Activated naive CD8-positive, alpha-beta T cell (primary cell): ENCODE measurements around the gene B3GAT3.

Experiments used
- H3K27ac Mint-ChIP-seq: one replicate; pipeline ENCODE4 v1.8.0; 2021; ENCODE audit warnings: mixed read lengths
- H3K27me3 Mint-ChIP-seq: one replicate; pipeline ENCODE4 v1.8.0; 2021; ENCODE audit warnings: mixed read lengths
- H3K36me3 Mint-ChIP-seq: one replicate; pipeline ENCODE4 v1.8.0; 2021; ENCODE audit warnings: mixed read lengths
- H3K4me1 Mint-ChIP-seq: one replicate; pipeline ENCODE4 v1.8.0; 2021; ENCODE audit warnings: low read depth, mixed read lengths
- H3K4me3 Mint-ChIP-seq: one replicate; pipeline ENCODE4 v1.8.0; 2021; ENCODE audit warnings: mild to moderate bottlenecking, mixed read lengths
- H3K9me3 Mint-ChIP-seq: one replicate; pipeline ENCODE4 v1.8.0; 2021; ENCODE audit warnings: low read depth, mixed read lengths

Gene B3GAT3

GRCh38 chr11:62614275-62614674 is 7.5 kb downstream of the B3GAT3 start:
- Mint-ChIP-seq H3K4me1 (peaks cover 41% of the 10 kb centered on the region), H3K4me3 (peak overlapping the region; percentile 74), H3K9me3 (no peaks in the 10 kb centered on the region), H3K27ac (peak overlapping the region; percentile 91), H3K36me3 (peaks cover 2% of the 10 kb centered on the region), H3K27me3 (no peaks in the 10 kb centered on the region)

GRCh38 chr11:62613291-62613778 is 8.5 kb downstream of the B3GAT3 start:
- no peaks in the 10 kb centered on the region for H3K9me3 Mint-ChIP-seq
- peaks cover 44% of the 10 kb centered on the region for H3K4me1 Mint-ChIP-seq
- peaks cover 2% of the 10 kb centered on the region for H3K36me3 Mint-ChIP-seq
- no peaks in the 10 kb centered on the region for H3K27me3 Mint-ChIP-seq
- no peak overlapping the region for H3K27ac Mint-ChIP-seq
- peak overlapping the region; percentile 58 for H3K4me3 Mint-ChIP-seq

- Mint-ChIP-seq H3K36me3 (peaks cover 2% of the 10 kb centered on the region), H3K4me1 (peaks cover 50% of the 10 kb centered on the region), H3K9me3 (no peaks in the 10 kb centered on the region), H3K4me3 (peak within 1 kb of the TSS; percentile 99), H3K27me3 (no peaks in the 10 kb centered on the region), H3K27ac (peak within 1 kb of the TSS; percentile 99)
Measured at GRCh38 chr11:62612366-62613290, 9.2 kb downstream of the B3GAT3 start, which contains the start of the genes EML3 and ROM1. Gene EML3, minus strand, starts transcription at chr11:62612775. Its CDS starts 318 bp downstream, at chr11:62612457. Gene ROM1, plus strand, starts transcription at chr11:62613257. Its CDS starts 25 bp downstream, at chr11:62613282.

GRCh38 chr11:62611705-62612365 is 10.0 kb downstream of the B3GAT3 start:
- peak overlapping the region; percentile 99 for H3K4me3 Mint-ChIP-seq
- H3K27me3 Mint-ChIP-seq, result no peaks in the 10 kb centered on the region
- H3K36me3 Mint-ChIP-seq, result peaks cover 2% of the 10 kb centered on the region
- peak overlapping the region; percentile 99 for H3K27ac Mint-ChIP-seq
- H3K4me1 Mint-ChIP-seq, result peaks cover 53% of the 10 kb centered on the region
- no peaks in the 10 kb centered on the region for H3K9me3 Mint-ChIP-seq

- H3K4me1 Mint-ChIP-seq, result peaks cover 53% of the 10 kb centered on the region
- peaks cover 4% of the 10 kb centered on the region for H3K36me3 Mint-ChIP-seq
- no peaks in the 10 kb centered on the region for H3K9me3 Mint-ChIP-seq
- H3K4me3 Mint-ChIP-seq, result peak overlapping the region; percentile 99
- peak overlapping the region; percentile 99 for H3K27ac Mint-ChIP-seq
- no peaks in the 10 kb centered on the region for H3K27me3 Mint-ChIP-seq
Measured at GRCh38 chr11:62610814-62611704, 10.7 kb downstream of the B3GAT3 start.

- Mint-ChIP-seq H3K4me3 (peak overlapping the region; percentile 80), H3K4me1 (peaks cover 53% of the 10 kb centered on the region), H3K27me3 (no peaks in the 10 kb centered on the region), H3K27ac (peak overlapping the region; percentile 99), H3K36me3 (peaks cover 4% of the 10 kb centered on the region), H3K9me3 (no peaks in the 10 kb centered on the region)
Measured at GRCh38 chr11:62610403-62610802, 11.4 kb downstream of the B3GAT3 start.

- Mint-ChIP-seq H3K4me3 (peak overlapping the region; percentile 46), H3K36me3 (peaks cover 2% of the 10 kb centered on the region), H3K9me3 (no peaks in the 10 kb centered on the region), H3K27me3 (no peaks in the 10 kb centered on the region), H3K27ac (peak overlapping the region; percentile 46), H3K4me1 (peaks cover 46% of the 10 kb centered on the region)
Measured at GRCh38 chr11:62608776-62609175, 13.0 kb downstream of the B3GAT3 start.

- H3K27ac Mint-ChIP-seq, result no peak overlapping the region
- no peaks in the 10 kb centered on the region for H3K9me3 Mint-ChIP-seq
- no peaks in the 10 kb centered on the region for H3K27me3 Mint-ChIP-seq
- H3K36me3 Mint-ChIP-seq, result peaks cover 5% of the 10 kb centered on the region
- H3K4me1 Mint-ChIP-seq, result peaks cover 51% of the 10 kb centered on the region
- H3K4me3 Mint-ChIP-seq, result no peak overlapping the region
Measured at GRCh38 chr11:62607714-62608113, 14.1 kb downstream of the B3GAT3 start.

GRCh38 chr11:62605902-62606301 is 15.9 kb downstream of the B3GAT3 start:
- Mint-ChIP-seq H3K9me3 (no peaks in the 10 kb centered on the region), H3K4me3 (no peak overlapping the region), H3K27ac (no peak overlapping the region), H3K4me1 (peaks cover 50% of the 10 kb centered on the region), H3K27me3 (no peaks in the 10 kb centered on the region), H3K36me3 (peaks cover 9% of the 10 kb centered on the region)

GRCh38 chr11:62605467-62605866 is 16.3 kb downstream of the B3GAT3 start:
- Mint-ChIP-seq H3K4me3 (no peak overlapping the region), H3K4me1 (peaks cover 49% of the 10 kb centered on the region), H3K27me3 (no peaks in the 10 kb centered on the region), H3K36me3 (peaks cover 10% of the 10 kb centered on the region), H3K9me3 (no peaks in the 10 kb centered on the region), H3K27ac (no peak overlapping the region)

- peaks cover 19% of the 10 kb centered on the region for H3K36me3 Mint-ChIP-seq
- peaks cover 50% of the 10 kb centered on the region for H3K4me1 Mint-ChIP-seq
- no peaks in the 10 kb centered on the region for H3K9me3 Mint-ChIP-seq
- H3K27me3 Mint-ChIP-seq, result no peaks in the 10 kb centered on the region
- H3K27ac Mint-ChIP-seq, result no peak overlapping the region
- no peak overlapping the region for H3K4me3 Mint-ChIP-seq
Measured at GRCh38 chr11:62604460-62605120, 17.2 kb downstream of the B3GAT3 start.

GRCh38 chr11:62603776-62604299 is 17.9 kb downstream of the B3GAT3 start:
- peak overlapping the region; percentile 66 for H3K4me3 Mint-ChIP-seq
- no peaks in the 10 kb centered on the region for H3K27me3 Mint-ChIP-seq
- peak overlapping the region; percentile 41 for H3K27ac Mint-ChIP-seq
- no peaks in the 10 kb centered on the region for H3K9me3 Mint-ChIP-seq
- H3K4me1 Mint-ChIP-seq, result peaks cover 51% of the 10 kb centered on the region
- H3K36me3 Mint-ChIP-seq, result peaks cover 22% of the 10 kb centered on the region

GRCh38 chr11:62603072-62603408 is 18.7 kb downstream of the B3GAT3 start:
- Mint-ChIP-seq H3K4me3 (peak overlapping the region; percentile 66), H3K4me1 (peaks cover 54% of the 10 kb centered on the region), H3K9me3 (no peaks in the 10 kb centered on the region), H3K36me3 (peaks cover 23% of the 10 kb centered on the region), H3K27ac (no peak overlapping the region), H3K27me3 (no peaks in the 10 kb centered on the region)
